ENCODE data around the gene PGA3. TPM values are rescaled to one million over a fixed set of nuclear protein-coding genes. Genes with fewer than 3 reads are reported as not detected.
"Not testable (repeated sequence)": the region's sequence is repeated elsewhere in the genome, so short reads cannot be mapped to it uniquely, and the experiment has no call there.

PGA3 gene
- total RNA-seq, 1 donor from 2014 or later: not detected

DNA sequence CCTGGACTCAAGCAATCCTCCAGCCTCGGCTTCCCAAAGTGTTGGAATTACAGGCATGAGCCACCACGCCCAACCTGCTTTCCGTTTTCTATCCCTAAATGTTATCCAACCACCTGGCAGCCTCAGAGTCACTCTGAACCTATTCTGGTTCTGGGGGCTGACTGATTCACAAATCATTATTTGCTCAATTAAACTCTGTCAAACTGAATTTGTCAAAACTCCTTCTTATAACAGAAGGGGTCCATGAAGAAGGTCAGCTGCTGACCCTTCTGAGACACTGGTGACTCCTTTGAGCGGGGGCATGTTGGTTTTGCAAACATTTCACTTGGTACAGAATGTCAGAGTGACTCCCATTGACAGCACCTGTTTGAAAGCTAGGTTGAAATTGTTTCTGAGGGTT lies 40.3 kb upstream of the PGA3 start:
- H3K9me3 ChIP-seq (ENCODE audit: low read depth): no peaks in the 10 kb centered on the region
- DNase-seq (ENCODE audit: low spot score): no peak
- peaks cover 19% of the 10 kb centered on the region for H3F3A ChIP-seq (ENCODE audit: low read depth)
- no peak overlapping the region for H3K9ac ChIP-seq
- Mint-ChIP-seq H3K27ac (no peak overlapping the region), H3K4me1 (peaks cover 35% of the 10 kb centered on the region), H3K9me3 (peaks cover 6% of the 10 kb centered on the region), H3K36me3 (no peaks in the 10 kb centered on the region), H3K4me3 (no peak overlapping the region), H3K27me3 (ENCODE audit: insufficient read depth, low read depth) (peaks cover 2% of the 10 kb centered on the region)
- TF ChIP-seq CTCF (IDR thresholded peaks at IDR 0.05) (no peak), EZH2 (IDR thresholded peaks at IDR 0.05) (no peak), EZH2phosphoT487 (IDR thresholded peaks at IDR 0.05) (no peak)
- no peak overlapping the region for H3K4me2 ChIP-seq
- H3K4me3 ChIP-seq: no peak overlapping the region
- H3K27ac ChIP-seq: no peak overlapping the region
- H3K4me1 ChIP-seq: peaks cover 17% of the 10 kb centered on the region
- H4K20me1 ChIP-seq (ENCODE audit: low read depth): no peaks in the 10 kb centered on the region
- no peaks in the 10 kb centered on the region for H3K27me3 ChIP-seq
- no peak overlapping the region for H2AFZ ChIP-seq (replicated peaks)
- H3K36me3 ChIP-seq: no peaks in the 10 kb centered on the region
- H3K79me2 ChIP-seq (ENCODE audit: low read depth): peaks cover 27% of the 10 kb centered on the region

DNA sequence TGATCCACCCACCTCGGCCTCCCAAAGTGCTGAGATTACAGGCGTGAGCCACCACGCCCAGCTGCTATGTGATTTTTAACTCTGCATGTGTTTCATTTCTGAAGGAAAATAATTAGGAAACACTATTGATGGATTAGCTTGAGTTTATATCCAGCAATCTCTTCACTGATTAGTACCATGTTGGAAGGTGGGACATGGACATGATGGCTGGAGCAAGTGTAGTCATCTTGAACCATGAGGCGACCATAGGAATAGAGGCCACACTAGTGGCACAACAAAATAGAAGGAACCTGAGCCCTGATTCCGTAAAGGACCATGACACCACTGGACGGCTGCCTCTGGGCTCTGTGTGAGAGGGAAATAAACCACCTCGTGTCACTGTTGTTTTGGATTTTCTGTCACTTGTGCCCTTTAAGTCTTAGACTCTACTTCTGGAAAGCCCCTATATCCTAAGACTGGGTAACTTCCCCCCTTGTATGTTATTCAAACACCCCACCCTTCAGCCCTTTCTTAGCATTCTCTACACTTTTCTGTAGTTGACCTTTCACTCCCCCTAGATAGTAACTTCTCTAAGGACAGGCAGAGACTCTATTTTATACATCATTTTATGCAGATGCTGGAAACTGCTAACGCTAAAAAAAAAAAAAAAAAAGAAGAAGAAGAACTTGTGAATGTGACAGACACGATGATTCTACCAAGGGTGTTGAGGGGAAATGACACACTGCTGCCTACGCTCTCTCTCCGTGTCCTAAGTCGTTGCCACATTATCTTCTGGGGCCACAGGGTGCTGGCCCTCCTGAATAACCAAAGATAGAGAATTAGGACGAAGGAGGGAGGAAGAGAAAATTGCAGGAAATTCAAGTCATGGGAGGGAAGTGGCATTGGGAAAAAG lies 39.4 kb upstream of the PGA3 start:
- peaks cover 19% of the 10 kb centered on the region for H3F3A ChIP-seq (ENCODE audit: low read depth)
- peaks cover 34% of the 10 kb centered on the region for H3K4me1 Mint-ChIP-seq
- H3K9me3 ChIP-seq (ENCODE audit: low read depth): no peaks in the 10 kb centered on the region
- no peak overlapping the region for H2AFZ ChIP-seq (replicated peaks)
- H3K79me2 ChIP-seq (ENCODE audit: low read depth): peaks cover 18% of the 10 kb centered on the region
- DNase-seq (ENCODE audit: low spot score): no peak
- H3K27me3 ChIP-seq: no peaks in the 10 kb centered on the region
- H3K27ac Mint-ChIP-seq: no peak overlapping the region
- TF ChIP-seq CTCF (IDR thresholded peaks at IDR 0.05) (no peak), EZH2 (IDR thresholded peaks at IDR 0.05) (no peak), EZH2phosphoT487 (IDR thresholded peaks at IDR 0.05) (no peak)
- no peak overlapping the region for H3K4me2 ChIP-seq
- no peaks in the 10 kb centered on the region for H3K36me3 Mint-ChIP-seq
- no peak overlapping the region for H3K4me3 Mint-ChIP-seq
- peaks cover 17% of the 10 kb centered on the region for H3K4me1 ChIP-seq
- no peaks in the 10 kb centered on the region for H3K36me3 ChIP-seq
- no peak overlapping the region for H3K27ac ChIP-seq
- peaks cover 9% of the 10 kb centered on the region for H3K9me3 Mint-ChIP-seq
- no peak overlapping the region for H3K9ac ChIP-seq
- no peak overlapping the region for H3K4me3 ChIP-seq
- H3K27me3 Mint-ChIP-seq (ENCODE audit: insufficient read depth, low read depth): peaks cover 5% of the 10 kb centered on the region
- no peaks in the 10 kb centered on the region for H4K20me1 ChIP-seq (ENCODE audit: low read depth)

GRCh38 chr11:61164606-61165424 lies 38.5 kb upstream of the PGA3 start:
- Mint-ChIP-seq H3K9me3 (peaks cover 9% of the 10 kb centered on the region), H3K27ac (no peak overlapping the region), H3K4me3 (no peak overlapping the region), H3K36me3 (no peaks in the 10 kb centered on the region), H3K4me1 (peaks cover 31% of the 10 kb centered on the region), H3K27me3 (ENCODE audit: insufficient read depth, low read depth) (peaks cover 5% of the 10 kb centered on the region)
- peaks cover 17% of the 10 kb centered on the region for H3K4me1 ChIP-seq
- no peak overlapping the region for H3K4me2 ChIP-seq
- H3K27ac ChIP-seq: no peak overlapping the region
- no peaks in the 10 kb centered on the region for H3K36me3 ChIP-seq
- H4K20me1 ChIP-seq (ENCODE audit: low read depth): no peaks in the 10 kb centered on the region
- H3K9ac ChIP-seq: no peak overlapping the region
- no peak for DNase-seq (ENCODE audit: low spot score)
- peaks cover 11% of the 10 kb centered on the region for H3K79me2 ChIP-seq (ENCODE audit: low read depth)
- H3F3A ChIP-seq (ENCODE audit: low read depth): peaks cover 18% of the 10 kb centered on the region
- no peaks in the 10 kb centered on the region for H3K27me3 ChIP-seq
- no peak overlapping the region for H3K4me3 ChIP-seq
- no peak overlapping the region for H2AFZ ChIP-seq (replicated peaks)
- no peaks in the 10 kb centered on the region for H3K9me3 ChIP-seq (ENCODE audit: low read depth)
- TF ChIP-seq CTCF (IDR thresholded peaks at IDR 0.05) (no peak), EZH2phosphoT487 (IDR thresholded peaks at IDR 0.05) (no peak)

DNA sequence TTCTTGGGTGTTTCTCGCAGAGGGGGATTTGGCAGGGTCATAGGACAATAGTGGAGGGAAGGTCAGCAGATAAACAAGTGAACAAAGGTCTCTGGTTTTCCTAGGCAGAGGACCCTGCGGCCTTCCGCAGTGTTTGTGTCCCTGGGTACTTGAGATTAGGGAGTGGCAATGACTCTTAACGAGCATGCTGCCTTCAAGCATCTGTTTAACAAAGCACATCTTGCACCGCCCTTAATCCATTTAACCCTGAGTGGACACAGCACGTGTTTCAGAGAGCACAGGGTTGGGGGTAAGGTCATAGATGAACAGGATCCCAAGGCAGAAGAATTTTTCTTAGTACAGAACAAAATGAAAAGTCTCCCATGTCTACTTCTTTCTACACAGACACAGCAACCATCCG lies 37.5 kb upstream of the PGA3 start:
- not testable (repeated sequence) for H3K27ac ChIP-seq; H3F3A ChIP-seq (ENCODE audit: low read depth); H3K27ac Mint-ChIP-seq; H3K36me3 ChIP-seq; H3K9me3 Mint-ChIP-seq; DNase-seq (ENCODE audit: low spot score); H3K9ac ChIP-seq; H3K27me3 ChIP-seq; H3K79me2 ChIP-seq (ENCODE audit: low read depth); H2AFZ ChIP-seq (replicated peaks); H3K4me2 ChIP-seq; H3K36me3 Mint-ChIP-seq; H3K4me3 Mint-ChIP-seq; H3K4me3 ChIP-seq; H3K27me3 Mint-ChIP-seq (ENCODE audit: insufficient read depth, low read depth); H4K20me1 ChIP-seq (ENCODE audit: low read depth); H3K9me3 ChIP-seq (ENCODE audit: low read depth)
- peaks cover 21% of the 10 kb centered on the region for H3K4me1 Mint-ChIP-seq
- peaks cover 12% of the 10 kb centered on the region for H3K4me1 ChIP-seq

- not testable (repeated sequence) for H3K27ac ChIP-seq; H3K36me3 Mint-ChIP-seq; H3F3A ChIP-seq (ENCODE audit: low read depth); H3K4me3 ChIP-seq; H3K9me3 ChIP-seq (ENCODE audit: low read depth); H3K9me3 Mint-ChIP-seq; H3K4me3 Mint-ChIP-seq; H3K27me3 Mint-ChIP-seq (ENCODE audit: insufficient read depth, low read depth); H3K9ac ChIP-seq; H4K20me1 ChIP-seq (ENCODE audit: low read depth); DNase-seq (ENCODE audit: low spot score); H2AFZ ChIP-seq (replicated peaks); H3K36me3 ChIP-seq; H3K4me2 ChIP-seq; H3K79me2 ChIP-seq (ENCODE audit: low read depth); H3K27me3 ChIP-seq; H3K27ac Mint-ChIP-seq
- H3K4me1 ChIP-seq: peaks cover 12% of the 10 kb centered on the region
- H3K4me1 Mint-ChIP-seq: peaks cover 20% of the 10 kb centered on the region
These were observed 37.0 kb upstream of the PGA3 start for GRCh38 chr11:61166331-61166730.

Measured in neural progenitor cell (in vitro differentiated cells).